ENCODE measurements around the gene IDS. TPM values are rescaled to one million over a fixed set of nuclear protein-coding genes. Genes with fewer than 3 reads are reported as not detected.
"Not testable (repeated sequence)": the region's sequence is repeated elsewhere in the genome, so short reads cannot be mapped to it uniquely, and the experiment has no call there.

The IDS gene
- total RNA-seq, 2 experiments from 2014 or later: 38.5 to 38.8 TPM

DNA sequence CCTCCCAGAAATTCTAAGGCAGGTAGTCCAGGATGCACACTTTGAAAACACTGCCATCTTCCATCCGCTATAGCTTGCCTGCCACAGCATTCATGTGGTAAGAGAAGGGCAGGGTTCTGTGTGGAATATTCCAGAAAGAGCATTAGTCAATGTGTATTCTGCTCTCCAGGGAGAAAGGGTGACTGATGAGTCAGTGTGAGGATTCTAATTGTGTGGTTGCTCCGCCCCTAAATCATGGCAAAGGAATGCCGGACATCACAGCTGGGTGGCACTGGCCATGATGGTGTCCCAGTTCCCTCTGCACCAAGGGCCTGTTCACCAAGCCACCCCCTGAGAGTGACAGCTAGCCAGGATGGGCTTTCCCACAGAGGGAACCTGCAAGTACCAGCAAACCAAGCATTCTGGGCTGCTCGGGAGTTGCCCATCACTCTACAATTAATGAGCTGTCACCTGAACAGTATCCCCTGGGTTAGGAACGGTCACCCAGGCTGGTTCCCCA, 9.5 kb downstream of the IDS start:
- no peak for DNase-seq
- H3K27ac Mint-ChIP-seq: no peak overlapping the region
- peaks cover 4% of the 10 kb centered on the region for H3K36me3 Mint-ChIP-seq
- no peaks in the 10 kb centered on the region for H3K9me3 Mint-ChIP-seq
- H3K4me3 Mint-ChIP-seq: no peak overlapping the region
- no peaks in the 10 kb centered on the region for H3K27me3 Mint-ChIP-seq
- peaks cover 10% of the 10 kb centered on the region for H3K4me1 Mint-ChIP-seq

DNA sequence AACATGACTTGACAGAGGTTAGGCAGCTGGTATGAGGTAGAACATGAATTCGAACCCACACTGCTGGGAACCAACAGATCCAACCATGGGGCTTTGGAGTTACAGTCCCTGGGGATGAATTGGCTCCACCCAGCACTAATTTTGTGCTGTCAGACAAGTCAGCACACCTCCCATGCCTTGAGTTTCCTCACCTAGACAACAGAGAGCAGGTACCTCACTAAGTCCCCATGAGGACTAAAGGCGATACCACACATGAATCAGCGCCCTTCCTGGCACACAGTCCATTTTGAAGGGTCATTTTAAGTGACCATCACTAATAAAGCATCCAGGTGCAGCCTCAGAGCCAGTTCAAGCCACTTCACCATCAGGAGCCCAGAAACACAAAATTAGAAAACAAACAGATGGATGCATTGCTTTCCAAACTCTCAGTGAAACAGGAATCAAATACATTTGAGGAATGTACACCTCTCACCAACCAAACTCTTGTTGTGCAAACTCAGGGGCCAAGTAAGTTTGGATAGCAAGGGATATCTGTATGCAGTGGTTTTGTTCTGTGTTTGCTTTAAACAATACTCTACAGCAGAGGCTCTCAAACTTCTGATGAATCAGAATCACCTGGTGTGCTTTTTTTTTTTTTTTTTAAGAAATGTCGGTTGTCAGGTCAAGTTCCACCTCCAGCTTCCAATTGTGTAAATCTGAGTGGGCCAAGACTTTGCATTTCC, 10.1 kb downstream of the IDS start:
- H3K27ac Mint-ChIP-seq: no peak overlapping the region
- peaks cover 5% of the 10 kb centered on the region for H3K4me1 Mint-ChIP-seq
- no peaks in the 10 kb centered on the region for H3K27me3 Mint-ChIP-seq
- no peak overlapping the region for H3K4me3 Mint-ChIP-seq
- no peaks in the 10 kb centered on the region for H3K9me3 Mint-ChIP-seq
- no peak for DNase-seq
- peaks cover 4% of the 10 kb centered on the region for H3K36me3 Mint-ChIP-seq

DNA sequence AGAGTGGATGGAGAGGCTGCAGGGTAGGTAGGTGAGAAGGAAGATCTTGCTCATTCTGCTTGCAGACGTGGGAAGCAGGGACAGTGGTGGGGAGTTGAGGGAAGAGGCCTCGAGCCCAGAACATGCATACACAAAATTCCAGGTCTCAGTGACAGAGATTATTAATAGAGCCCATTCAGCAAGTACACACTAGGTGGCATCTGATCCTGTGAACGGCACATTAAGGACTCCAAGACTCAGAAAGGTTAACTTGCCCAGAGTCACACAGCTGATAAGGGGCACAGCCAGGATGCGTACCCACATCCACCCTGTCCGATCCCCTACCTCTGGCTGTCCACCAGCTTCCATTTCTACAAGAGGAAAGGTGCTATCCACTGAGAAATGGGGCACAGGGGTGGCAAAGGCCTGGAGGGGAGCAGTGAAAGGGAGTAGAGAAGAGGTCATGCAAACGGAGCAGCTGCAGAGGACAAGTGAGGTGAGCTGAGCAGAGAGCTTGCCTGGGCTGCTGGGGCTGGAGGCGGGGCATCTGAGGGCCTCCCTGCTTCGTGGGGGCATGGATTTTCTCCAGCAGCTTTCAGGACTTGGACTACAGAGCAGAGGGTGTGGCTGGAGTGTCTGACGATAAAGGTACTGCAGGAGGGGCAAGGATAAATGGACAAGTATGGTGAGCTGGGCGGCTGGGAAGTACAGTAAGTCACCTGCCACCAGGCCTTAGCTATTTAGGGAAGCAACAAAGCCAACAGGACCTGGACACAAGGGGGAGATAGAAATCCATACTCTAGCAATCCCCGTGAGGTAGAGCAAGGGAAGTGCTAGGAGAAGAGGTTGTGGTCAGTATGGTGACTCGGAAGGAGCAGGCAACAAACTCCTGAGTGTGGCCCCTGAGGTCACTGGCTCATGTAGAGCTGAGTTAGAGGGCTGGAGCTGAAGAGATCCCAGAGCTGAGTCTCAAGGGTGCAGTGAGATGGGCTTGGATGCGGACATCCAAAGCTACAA, 11.2 kb downstream of the IDS start:
- Mint-ChIP-seq H3K4me3 (no peak overlapping the region), H3K27ac (no peak overlapping the region)

DNA sequence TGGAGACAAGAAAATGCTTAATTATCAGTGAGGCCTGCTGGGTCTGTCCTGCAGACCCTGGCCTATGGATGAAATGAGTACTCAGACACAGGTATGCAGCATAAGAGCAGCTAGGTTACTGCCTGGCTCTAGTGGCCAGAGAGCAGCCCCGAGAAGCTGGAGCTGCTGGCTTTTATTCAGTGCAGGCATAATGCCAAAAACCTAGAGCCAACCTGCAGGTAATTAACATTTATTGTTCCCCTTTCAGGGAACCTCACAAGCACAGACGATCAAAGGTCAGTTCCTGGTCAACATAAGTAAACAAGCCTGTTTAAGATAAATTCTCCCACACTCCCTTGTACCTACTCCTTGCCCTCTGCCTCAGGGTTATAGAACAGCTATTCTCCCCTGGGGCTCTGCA, 13.3 kb downstream of the IDS start:
- Mint-ChIP-seq H3K27me3 (no peaks in the 10 kb centered on the region), H3K4me3 (no peak overlapping the region), H3K4me1 (peaks cover 9% of the 10 kb centered on the region), H3K9me3 (no peaks in the 10 kb centered on the region), H3K27ac (no peak overlapping the region), H3K36me3 (peaks cover 6% of the 10 kb centered on the region)
- no peak for DNase-seq

More for the DNA sequence above, 11.2 kb downstream of the IDS start:
- DNase-seq: no peak
- Mint-ChIP-seq H3K9me3 (no peaks in the 10 kb centered on the region), H3K27me3 (no peaks in the 10 kb centered on the region), H3K36me3 (peaks cover 5% of the 10 kb centered on the region), H3K4me1 (peaks cover 5% of the 10 kb centered on the region)

DNA sequence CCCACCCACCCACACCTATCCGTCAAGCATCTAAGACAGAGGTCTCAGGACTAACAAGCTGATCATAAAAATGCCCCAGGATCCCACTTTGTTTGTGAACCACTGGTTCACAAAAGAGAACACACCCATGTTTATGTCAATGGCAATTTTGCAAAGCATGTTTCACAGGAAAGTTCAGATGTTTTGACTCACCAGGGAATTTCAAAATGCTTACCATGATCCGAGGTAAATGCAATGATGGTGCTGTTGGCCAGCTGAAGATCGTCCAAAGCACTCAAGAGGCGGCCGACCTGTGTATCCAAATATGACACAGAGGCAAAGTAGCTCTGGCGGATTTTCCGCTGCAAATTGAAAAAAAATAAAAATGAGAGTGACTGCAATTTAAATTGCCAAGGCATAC, 15.0 kb downstream of the IDS start:
- no peak overlapping the region for H3K4me3 Mint-ChIP-seq
- H3K27me3 Mint-ChIP-seq: no peaks in the 10 kb centered on the region
- DNase-seq: no peak
- peaks cover 7% of the 10 kb centered on the region for H3K4me1 Mint-ChIP-seq
- no peaks in the 10 kb centered on the region for H3K9me3 Mint-ChIP-seq
- H3K36me3 Mint-ChIP-seq: peaks cover 9% of the 10 kb centered on the region
- H3K27ac Mint-ChIP-seq: no peak overlapping the region

DNA sequence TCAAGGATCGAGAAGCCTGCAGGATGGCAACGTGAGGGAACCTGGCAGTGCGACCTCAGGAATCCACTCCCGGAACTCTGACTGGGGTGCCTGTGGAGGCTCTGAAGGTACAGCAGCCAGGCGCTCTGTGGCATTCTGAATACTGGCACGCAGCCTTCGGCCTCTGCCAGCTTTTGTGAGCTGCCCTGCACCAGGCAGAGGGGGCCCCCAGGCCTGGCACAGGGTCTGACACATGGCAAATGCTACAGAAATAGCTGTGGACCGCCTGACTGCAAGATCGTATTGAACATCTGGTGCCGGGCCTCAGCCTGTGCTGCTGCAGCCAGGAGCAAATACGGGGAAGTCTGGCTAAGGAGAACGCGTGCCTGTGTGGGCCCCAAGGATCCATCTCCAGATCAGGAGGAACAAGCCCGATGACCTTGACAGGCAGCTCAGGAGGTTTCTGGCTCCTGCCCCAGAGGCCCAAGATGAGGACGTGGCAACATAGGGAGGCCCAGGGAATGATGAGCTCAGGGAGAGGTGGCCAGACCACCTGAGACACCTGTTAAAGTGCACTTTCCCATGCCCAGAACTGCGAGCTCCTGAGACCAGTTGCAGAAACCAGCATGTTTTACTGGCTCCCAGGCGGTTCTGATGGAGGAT, 16.6 kb downstream of the IDS start:
- DNase-seq, H3K4me1 Mint-ChIP-seq, H3K9me3 Mint-ChIP-seq, H3K36me3 Mint-ChIP-seq, H3K4me3 Mint-ChIP-seq, H3K27ac Mint-ChIP-seq, H3K27me3 Mint-ChIP-seq: not testable (repeated sequence)

DNA sequence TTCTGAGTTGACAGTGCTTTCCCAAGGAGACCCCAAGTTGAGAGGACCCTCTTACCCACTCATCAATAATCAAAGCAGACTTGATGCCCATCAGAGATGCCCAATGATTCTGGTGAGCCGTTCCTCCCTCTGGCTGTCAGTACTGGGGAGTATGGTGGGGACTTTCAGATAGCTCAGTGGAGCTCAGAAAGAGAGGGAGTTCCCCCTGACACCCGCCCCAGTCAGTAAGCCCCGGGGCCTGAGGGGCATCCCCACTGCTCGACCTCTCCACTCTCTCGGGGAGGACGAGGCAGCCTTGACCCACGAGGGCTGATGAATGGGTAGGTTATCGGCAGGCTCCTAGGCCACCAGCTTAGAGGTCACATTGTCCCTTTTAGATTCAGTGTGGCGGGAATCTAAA, 17.1 kb downstream of the IDS start:
- H3K4me1 Mint-ChIP-seq, H3K9me3 Mint-ChIP-seq, DNase-seq, H3K4me3 Mint-ChIP-seq, H3K27me3 Mint-ChIP-seq, H3K27ac Mint-ChIP-seq, H3K36me3 Mint-ChIP-seq: not testable (repeated sequence)

DNA sequence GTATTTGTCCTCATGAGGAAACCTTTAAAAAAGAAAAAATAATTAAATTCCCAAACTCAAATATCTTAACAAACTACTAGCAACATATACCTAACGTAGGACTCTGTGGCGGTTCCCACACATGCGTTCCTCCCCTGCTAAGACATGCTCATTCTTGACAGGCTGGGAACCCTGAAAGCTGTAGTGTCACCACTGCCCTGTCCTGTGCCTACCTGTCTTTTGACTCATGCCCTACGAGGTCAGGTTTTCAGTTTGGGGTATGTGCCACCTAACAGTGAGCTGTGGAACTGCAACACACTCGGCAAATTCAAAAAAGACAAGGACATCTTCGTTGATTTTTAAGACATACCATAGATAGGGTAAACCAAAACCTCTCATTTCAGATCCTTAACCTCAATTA, 17.8 kb downstream of the IDS start:
- H3K27me3 Mint-ChIP-seq: no peaks in the 10 kb centered on the region
- peak; percentile 10 for DNase-seq
- peaks cover 9% of the 10 kb centered on the region for H3K36me3 Mint-ChIP-seq
- H3K4me3 Mint-ChIP-seq: no peak overlapping the region
- H3K27ac Mint-ChIP-seq: no peak overlapping the region
- H3K4me1 Mint-ChIP-seq: peaks cover 7% of the 10 kb centered on the region
- no peaks in the 10 kb centered on the region for H3K9me3 Mint-ChIP-seq

DNA sequence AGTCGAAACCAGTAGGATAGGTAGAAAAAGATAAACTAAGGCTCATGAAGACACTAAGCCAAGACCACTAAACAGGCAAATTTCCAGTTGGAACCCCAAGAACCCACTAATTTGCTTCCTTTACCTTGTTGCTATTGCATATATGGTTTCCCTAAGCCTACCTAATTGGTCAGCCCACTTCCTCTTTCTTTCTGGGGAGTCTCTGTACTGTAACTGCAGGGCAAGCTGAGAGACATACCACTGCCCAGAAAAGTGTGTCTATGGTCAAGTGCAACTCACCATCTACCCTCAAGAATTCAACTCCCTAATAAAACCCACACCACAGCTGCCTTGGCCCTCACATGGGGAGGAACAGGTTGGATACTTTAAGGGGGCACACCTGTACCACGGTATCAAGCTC, 28.6 kb downstream of the IDS start:
- no peak for DNase-seq
- Mint-ChIP-seq H3K9me3 (no peaks in the 10 kb centered on the region), H3K4me1 (no peaks in the 10 kb centered on the region), H3K4me3 (no peak overlapping the region), H3K36me3 (peaks cover 1% of the 10 kb centered on the region), H3K27me3 (no peaks in the 10 kb centered on the region), H3K27ac (no peak overlapping the region)

DNA sequence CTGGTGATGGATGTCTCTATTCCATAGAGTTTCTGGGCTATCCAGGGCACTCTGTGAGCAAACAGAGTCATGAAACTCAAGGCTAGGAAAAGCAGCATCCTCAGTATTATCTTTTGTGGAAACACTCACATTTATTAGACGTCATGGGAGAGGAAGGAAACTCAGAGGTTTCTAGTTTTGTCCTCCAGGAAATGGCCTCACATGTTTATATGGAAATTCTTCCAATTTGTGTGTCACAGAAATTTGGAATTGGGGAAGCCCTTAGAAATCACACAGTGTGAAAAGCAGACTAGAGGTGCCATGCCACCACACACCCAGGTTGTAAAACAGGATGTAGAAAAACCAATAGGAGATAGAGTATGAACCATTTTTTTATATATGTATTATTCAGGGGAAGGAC, 31.1 kb downstream of the IDS start:
- Mint-ChIP-seq H3K36me3 (no peaks in the 10 kb centered on the region), H3K9me3 (no peaks in the 10 kb centered on the region), H3K27ac (no peak overlapping the region), H3K4me3 (no peak overlapping the region), H3K4me1 (peaks cover 3% of the 10 kb centered on the region), H3K27me3 (no peaks in the 10 kb centered on the region)
- DNase-seq: no peak

DNA sequence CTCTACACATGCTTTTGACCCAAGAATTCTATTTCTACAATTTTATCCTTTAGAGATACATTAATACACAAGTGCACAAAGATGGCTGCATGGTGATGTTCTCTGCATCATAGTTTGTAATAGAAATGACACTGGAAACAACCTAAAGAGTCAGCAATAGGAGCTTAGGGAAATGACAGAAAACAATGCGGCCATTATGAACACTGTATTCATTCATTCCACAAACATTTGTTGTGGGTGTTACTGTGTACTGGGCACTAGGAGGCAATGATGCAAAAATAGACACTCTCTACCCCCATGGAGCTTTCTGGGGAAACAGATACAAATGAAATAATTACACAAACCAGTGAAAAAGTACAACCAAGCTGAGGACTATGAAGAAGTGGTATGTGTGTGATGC, 32.0 kb downstream of the IDS start:
- Mint-ChIP-seq H3K27me3 (no peaks in the 10 kb centered on the region), H3K36me3 (no peaks in the 10 kb centered on the region), H3K9me3 (no peaks in the 10 kb centered on the region), H3K4me1 (peaks cover 3% of the 10 kb centered on the region), H3K4me3 (no peak overlapping the region), H3K27ac (no peak overlapping the region)
- no peak for DNase-seq

DNA sequence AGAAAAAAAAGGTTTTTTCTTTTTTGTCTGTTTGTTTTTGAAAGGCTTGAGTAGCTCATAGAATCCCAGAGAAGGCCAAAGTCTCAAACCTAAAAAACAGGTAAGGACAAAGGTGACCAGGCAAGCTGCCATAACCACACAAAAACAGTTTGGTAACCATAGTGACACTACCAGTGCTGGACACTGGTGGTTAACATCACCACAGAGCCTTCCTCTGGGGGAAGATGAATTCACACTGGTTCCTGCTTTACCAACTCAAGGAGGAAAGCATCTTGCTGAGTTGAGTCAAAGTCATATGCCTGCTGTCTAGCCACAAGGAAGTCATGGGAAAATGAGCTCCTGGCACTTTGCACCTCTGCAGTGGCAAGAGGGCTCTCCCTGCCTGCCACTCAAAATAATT, 32.5 kb downstream of the IDS start:
- Mint-ChIP-seq H3K36me3 (no peaks in the 10 kb centered on the region), H3K4me3 (no peak overlapping the region), H3K27ac (no peak overlapping the region), H3K27me3 (no peaks in the 10 kb centered on the region), H3K4me1 (peaks cover 3% of the 10 kb centered on the region), H3K9me3 (no peaks in the 10 kb centered on the region)
- no peak for DNase-seq

DNA sequence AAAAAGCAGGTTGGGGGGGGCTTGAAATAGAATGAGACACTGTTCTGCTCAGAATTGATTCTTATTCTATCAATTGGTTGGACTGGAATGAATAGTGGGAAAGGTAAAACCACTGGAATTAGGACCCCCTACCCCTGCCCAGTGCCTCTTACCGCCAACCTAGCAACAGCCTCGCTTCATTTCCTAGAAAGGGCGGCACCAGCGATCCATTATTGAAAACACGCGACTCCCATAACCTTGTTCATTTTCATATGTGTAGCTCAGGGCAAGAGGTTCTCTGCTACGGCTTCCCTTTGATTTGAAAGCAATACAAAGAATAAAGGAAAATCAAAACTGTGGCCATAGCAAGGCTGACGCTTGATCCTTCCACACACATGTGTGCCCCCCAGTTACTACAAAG, 33.7 kb downstream of the IDS start:
- Mint-ChIP-seq H3K27ac (no peak overlapping the region), H3K9me3 (no peaks in the 10 kb centered on the region), H3K27me3 (no peaks in the 10 kb centered on the region), H3K36me3 (no peaks in the 10 kb centered on the region), H3K4me1 (peaks cover 3% of the 10 kb centered on the region), H3K4me3 (no peak overlapping the region)
- DNase-seq: no peak

DNA sequence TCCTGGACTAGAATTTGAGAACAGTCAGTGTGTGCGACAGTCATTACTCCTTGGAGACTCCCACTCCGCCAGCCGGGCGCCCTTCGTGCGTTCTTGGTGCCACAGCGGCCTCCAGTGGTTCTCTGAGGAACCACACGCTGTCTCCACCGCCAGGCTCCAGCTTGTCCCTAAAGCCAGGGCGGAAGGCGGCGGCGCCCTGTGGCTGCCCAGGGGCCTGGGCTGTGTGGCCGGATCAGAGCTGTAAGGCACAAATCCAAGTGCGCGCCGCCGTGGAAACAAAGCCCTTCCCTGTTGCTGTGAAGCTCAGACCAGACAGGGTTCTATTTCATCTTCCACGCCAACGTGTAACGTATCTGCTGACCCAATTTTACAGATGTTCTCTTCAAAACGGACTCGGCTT, 34.2 kb downstream of the IDS start:
- H3K27me3 Mint-ChIP-seq: no peaks in the 10 kb centered on the region
- H3K36me3 Mint-ChIP-seq: no peaks in the 10 kb centered on the region
- H3K27ac Mint-ChIP-seq: no peak overlapping the region
- no peak overlapping the region for H3K4me3 Mint-ChIP-seq
- peak; percentile 63 for DNase-seq
- no peaks in the 10 kb centered on the region for H3K9me3 Mint-ChIP-seq
- H3K4me1 Mint-ChIP-seq: peaks cover 3% of the 10 kb centered on the region

DNA sequence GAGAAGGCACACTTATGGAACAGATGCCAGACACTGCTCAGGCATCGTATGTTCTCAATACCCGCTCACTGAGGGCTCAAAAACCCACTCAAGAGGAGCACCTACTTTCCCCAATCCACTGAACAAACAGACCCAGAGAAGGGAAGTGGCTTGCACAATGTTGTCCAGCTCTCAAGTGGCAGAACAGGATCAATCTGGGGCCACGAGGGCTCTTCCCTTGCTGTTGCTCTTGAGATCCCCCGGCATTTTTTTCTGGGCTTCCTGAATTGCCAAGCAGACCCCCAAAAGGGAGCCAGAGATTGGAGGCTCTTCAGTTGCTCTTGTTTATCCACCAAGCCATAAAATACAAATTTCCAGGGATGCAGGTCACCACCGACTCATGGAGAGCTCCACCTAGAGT, 35.7 kb downstream of the IDS start:
- H3K36me3 Mint-ChIP-seq: no peaks in the 10 kb centered on the region
- no peak overlapping the region for H3K27ac Mint-ChIP-seq
- H3K9me3 Mint-ChIP-seq: no peaks in the 10 kb centered on the region
- peaks cover 3% of the 10 kb centered on the region for H3K4me1 Mint-ChIP-seq
- no peaks in the 10 kb centered on the region for H3K27me3 Mint-ChIP-seq
- no peak for DNase-seq
- no peak overlapping the region for H3K4me3 Mint-ChIP-seq
